KOPT-K1 (cell line): ENCODE data around the gene C22orf15.
A peak's percentile ranks its signal among the peaks of the same experiment; 100 is the strongest.

Experiments used
- H3K27ac ChIP-seq: fragments of 200-600 bp; sonication (generic); 2 replicates; pipeline ENCODE4 v1.5.1; 2016; ENCODE audit warnings: antibody characterized with exemption, mild to moderate bottlenecking, low read depth, low read length; ENCODE audit not compliant: poor library complexity, severe bottlenecking
- H3K36me3 ChIP-seq: fragments of 200-600 bp; sonication (generic); 2 replicates; pipeline ENCODE4 v1.5.1; 2017; ENCODE audit warnings: antibody characterized with exemption, mild to moderate bottlenecking, low read length, moderate library complexity; ENCODE audit not compliant: insufficient read depth
- H3K9me3 ChIP-seq: fragments of 200-600 bp; sonication (generic); 2 replicates; pipeline ENCODE4 v1.5.1; 2017; ENCODE audit warnings: antibody characterized with exemption, low read length, mild to moderate bottlenecking; ENCODE audit not compliant: insufficient read depth, poor library complexity, severe bottlenecking

The C22orf15 gene

DNA sequence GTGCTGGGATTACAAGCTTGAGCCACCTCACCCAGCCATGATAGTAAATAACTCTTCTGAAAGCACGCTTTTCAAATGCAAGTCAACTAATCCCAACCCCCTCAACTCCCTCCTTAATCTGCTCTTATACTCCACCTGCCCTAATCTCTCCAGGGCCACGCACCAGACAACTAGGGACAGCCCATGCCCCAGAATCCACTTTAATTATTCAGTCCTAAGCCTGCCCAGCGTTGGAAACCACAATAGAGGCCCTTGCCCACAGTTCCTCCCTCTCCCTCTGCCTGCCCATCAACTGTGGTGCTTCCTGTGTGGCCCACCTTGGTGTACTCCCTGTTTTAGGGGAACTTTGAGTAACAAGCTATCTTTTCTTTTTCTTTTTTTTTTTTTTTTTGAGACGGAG, 5.9 kb upstream of the C22orf15 start:
- no peaks in the 10 kb centered on the region for H3K9me3 ChIP-seq
- no peak overlapping the region for H3K27ac ChIP-seq
- no peaks in the 10 kb centered on the region for H3K36me3 ChIP-seq

DNA sequence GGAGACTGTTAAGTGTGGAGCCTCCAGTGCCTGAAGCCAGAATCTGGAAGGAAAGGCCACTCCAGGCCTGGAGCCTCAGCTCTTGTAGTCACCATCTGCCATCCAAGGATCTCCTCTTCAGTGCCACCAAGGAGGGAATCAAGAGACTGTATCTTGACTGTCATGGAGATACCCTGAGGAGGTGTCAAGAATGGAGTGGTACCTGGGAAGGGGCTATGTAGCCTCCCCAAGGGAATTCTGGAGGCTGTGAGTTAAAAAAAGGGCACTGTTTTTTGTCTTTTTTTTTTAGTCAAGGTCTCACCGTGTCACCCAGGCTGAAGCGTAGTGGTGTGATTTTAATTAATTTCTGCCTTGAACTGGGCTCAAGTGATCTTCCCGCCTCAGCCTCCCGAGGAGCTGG, 3.2 kb upstream of the C22orf15 start:
- H3K27ac ChIP-seq: no peak overlapping the region
- H3K36me3 ChIP-seq: peaks cover 4% of the 10 kb centered on the region; the same call in 1 of the 2 replicates
- no peaks in the 10 kb centered on the region for H3K9me3 ChIP-seq

GRCh38 chr22:23760056-23760455, 2.7 kb upstream of the C22orf15 start:
- no peak overlapping the region for H3K27ac ChIP-seq
- peaks cover 9% of the 10 kb centered on the region; the same call in 1 of the 2 replicates for H3K36me3 ChIP-seq
- no peaks in the 10 kb centered on the region for H3K9me3 ChIP-seq

DNA sequence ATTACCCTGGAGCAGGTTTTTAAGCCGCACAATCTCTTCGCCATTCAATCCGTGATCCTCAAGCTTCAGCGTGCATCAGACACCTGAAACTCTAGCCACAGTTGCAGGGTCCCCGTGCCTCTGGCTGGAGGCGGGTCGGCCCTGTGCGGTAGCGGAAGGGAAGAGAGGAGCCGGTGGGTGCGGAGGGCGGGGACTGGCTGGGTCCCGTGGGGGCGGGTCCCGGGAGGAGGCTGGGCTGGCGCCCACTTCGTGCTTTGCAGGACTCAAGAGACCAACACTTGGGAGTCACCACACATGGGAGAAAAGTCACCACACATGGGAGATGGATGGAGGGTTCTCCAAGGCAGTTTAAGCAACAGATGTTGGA, 772 bp downstream of the C22orf15 start:
- peak overlapping the region; percentile 73 for H3K27ac ChIP-seq
- no peaks in the 10 kb centered on the region for H3K9me3 ChIP-seq

DNA sequence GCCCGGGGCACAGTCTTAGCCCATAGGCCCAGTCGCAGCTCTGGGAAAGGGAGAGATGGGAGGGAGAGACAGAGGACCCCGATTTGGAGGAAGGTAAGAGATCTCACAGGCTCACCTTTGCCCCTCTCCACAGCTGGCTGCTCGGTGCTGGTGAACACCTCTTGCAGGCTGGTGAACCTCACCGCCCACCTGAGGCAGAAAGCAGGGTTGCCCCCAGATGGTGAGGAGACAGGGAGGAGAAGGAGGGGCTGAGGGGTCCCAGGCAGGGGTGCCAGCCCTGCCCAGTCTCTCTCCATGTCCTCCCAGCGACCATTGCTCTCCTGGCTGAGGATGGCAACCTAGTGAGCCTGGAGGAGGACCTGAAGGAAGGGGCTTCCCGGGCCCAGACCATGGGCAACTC, 1.2 kb downstream of the C22orf15 start:
- Histone ChIP-seq H3K36me3 (peaks cover 17% of the 10 kb centered on the region; the same call in 1 of the 2 replicates), H3K27ac (peak overlapping the region; percentile 73), H3K9me3 (no peaks in the 10 kb centered on the region)

More for the DNA sequence above, 772 bp downstream of the C22orf15 start:
- H3K36me3 ChIP-seq: peaks cover 17% of the 10 kb centered on the region; the same call in 1 of the 2 replicates

GRCh38 chr22:23764899-23765881, 2.4 kb downstream of the C22orf15 start:
- peaks cover 17% of the 10 kb centered on the region; the same call in 1 of the 2 replicates for H3K36me3 ChIP-seq
- H3K27ac ChIP-seq: peak overlapping the region; percentile 73
- H3K9me3 ChIP-seq: no peaks in the 10 kb centered on the region

GRCh38 chr22:23767303-23767672, 4.5 kb downstream of the C22orf15 start:
- Histone ChIP-seq H3K27ac (peak overlapping the region; percentile 84), H3K9me3 (no peaks in the 10 kb centered on the region), H3K36me3 (peaks cover 17% of the 10 kb centered on the region; the same call in 1 of the 2 replicates)

GRCh38 chr22:23767673-23768548, 5.1 kb downstream of the C22orf15 start, which contains the start of gene CHCHD10:
TSS of gene CHCHD10 (minus strand) at chr22:23767972. CDS start at chr22:23767874, 98 bp downstream.
- H3K36me3 ChIP-seq: peaks cover 17% of the 10 kb centered on the region; the same call in 1 of the 2 replicates
- H3K27ac ChIP-seq: peak within 1 kb of the TSS; percentile 84
- H3K9me3 ChIP-seq: no peaks in the 10 kb centered on the region

DNA sequence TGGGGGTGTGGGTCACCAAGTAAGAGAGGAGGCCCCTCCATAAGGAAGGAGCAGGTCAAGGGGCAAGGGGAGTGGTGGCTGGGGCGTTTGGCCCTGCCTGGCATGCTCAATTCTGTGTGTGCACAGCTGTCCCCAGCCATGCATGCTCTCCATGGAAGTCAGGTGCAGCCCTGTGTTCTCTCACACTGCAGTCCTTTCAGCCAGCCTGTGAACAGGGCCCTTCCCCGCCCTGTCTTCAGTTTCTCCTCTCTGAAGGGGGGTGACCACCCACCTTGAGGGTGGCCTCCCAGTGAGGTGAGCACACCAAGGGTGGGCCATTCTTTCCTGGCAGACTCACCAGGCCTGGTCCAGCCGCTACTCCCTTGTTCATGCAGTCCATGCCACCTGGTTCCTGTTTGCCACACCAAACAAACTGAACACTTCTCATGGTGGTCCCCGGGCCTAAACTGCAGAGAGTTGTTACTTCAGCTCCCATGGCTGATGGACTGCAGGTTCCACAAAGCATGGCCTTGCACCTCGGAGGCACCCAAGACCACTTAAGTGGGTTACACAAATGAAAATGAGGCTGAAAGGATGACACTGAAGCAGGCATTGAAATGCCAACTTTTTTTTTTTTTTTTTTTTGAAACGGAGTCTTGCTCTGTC, 6.7 kb downstream of the C22orf15 start:
- Histone ChIP-seq H3K27ac (no peak overlapping the region), H3K36me3 (peaks cover 14% of the 10 kb centered on the region; the same call in 1 of the 2 replicates), H3K9me3 (no peaks in the 10 kb centered on the region)

DNA sequence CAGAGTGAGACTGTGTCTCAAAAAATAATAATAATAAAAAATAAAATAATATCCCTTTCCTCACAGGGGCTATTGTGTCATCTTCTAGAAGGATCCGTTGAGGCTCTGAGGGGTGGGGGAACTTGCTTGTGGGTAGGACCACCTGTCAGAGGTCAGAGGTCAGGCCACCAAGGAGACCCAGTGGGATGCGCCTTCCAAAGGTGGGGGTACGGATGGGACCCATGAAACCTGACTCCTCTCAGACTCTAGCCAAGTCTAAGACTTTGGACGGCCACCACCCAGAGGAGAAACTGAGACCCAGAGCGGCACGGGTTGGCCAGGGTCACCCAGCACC, 9.5 kb downstream of the C22orf15 start:
- no peak overlapping the region for H3K27ac ChIP-seq

DNA sequence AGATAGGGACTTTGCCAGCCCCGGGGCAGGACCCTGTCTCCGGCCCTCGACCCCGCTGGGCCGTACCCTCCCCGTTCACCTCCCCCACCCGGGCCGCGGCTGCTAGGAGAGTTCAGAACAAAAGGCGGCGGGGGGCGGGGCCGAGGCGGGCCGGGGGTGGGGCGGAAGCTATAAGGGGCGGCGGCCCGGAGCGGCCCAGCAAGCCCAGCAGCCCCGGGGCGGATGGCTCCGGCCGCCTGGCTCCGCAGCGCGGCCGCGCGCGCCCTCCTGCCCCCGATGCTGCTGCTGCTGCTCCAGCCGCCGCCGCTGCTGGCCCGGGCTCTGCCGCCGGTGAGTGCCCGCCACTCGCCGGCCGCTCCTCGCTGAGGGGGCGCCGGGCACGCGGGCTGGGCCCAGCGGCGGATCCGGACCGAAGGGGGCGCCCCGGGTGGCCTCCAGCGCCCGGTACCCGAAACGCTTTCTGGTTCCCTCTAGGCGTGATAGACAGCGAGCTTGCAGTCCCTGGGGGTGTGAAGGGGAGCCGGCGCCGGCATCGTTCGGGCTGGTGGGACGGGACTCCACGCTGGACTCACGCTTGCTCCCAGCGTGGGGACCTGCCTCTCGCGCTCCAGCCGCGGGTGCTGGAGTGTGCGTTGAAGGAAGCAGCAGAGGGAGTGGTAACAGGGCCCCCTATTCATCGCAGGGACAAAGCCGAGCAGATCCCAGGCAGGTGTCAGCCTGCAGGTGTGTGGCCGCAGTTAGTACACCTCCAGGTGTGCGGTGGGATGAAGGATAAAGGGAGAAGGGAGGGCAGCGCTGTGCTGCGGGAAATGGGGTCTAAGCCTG, 10.1 kb downstream of the C22orf15 start, which contains the start of gene MMP11:
Gene MMP11, plus strand, starts transcription at position 201 of the 825 bp plus-strand sequence. Its CDS starts 22 bp downstream, at position 223.
- Histone ChIP-seq H3K27ac (no peak within 1 kb of the TSS), H3K9me3 (no peaks in the 10 kb centered on the region), H3K36me3 (no peaks in the 10 kb centered on the region)

More for the DNA sequence above, 9.5 kb downstream of the C22orf15 start:
- Histone ChIP-seq H3K9me3 (no peaks in the 10 kb centered on the region), H3K36me3 (no peaks in the 10 kb centered on the region)

DNA sequence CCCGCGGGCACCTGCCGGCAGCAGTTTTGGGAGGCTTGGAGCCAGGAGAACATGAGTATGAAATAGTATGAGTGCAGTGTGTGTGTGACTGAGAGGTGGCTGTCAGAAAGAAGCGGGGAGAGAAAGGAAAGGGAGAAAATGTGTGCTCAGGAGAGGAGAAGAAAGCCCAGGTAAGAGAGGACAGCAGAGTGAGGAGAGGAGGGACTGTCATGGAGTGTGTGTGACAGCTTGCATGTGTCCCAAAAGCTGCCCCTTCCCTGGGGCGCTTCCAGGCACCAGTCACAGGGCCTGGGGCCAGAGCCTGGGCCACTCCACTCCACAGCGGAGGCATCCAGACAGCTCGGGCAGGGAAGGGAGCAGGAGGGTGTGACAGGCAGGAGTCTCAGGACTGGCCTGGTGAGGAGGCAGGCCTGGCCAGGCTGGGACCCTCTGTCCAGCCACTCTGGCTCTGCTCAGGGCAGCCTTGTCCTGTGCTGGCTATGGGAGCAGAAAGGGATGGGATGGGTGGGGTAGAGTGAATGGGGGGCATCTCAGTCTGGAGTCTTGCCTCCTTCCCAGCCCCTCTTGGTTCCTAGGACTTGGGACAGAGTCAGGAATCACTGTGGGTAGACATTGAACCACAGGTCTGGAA, 10.8 kb downstream of the C22orf15 start:
- Histone ChIP-seq H3K27ac (no peak overlapping the region), H3K36me3 (no peaks in the 10 kb centered on the region), H3K9me3 (no peaks in the 10 kb centered on the region)

GRCh38 chr22:23774114-23774921, 11.5 kb downstream of the C22orf15 start:
- Histone ChIP-seq H3K36me3 (no peaks in the 10 kb centered on the region), H3K27ac (no peak overlapping the region), H3K9me3 (no peaks in the 10 kb centered on the region)
